HL-60 (cell line): ENCODE data around the gene CTDP1.

ENCODE experiments used
- DNase-seq, 2 experiments: peaks; one replicate each; pipeline ENCODE4 v3.0.0-alpha.2; 2010 to 2020; ENCODE audit warnings: low read depth in 1 of 2, low spot score in 1 of 2
- H3K27ac ChIP-seq: fragments of 250-450 bp; sonication (Bioruptor Pico); replicated peaks from 2 replicates; pipeline ENCODE4 v1.5.1; 2020; ENCODE audit warnings: mild to moderate bottlenecking, moderate library complexity
- H3K27me3 ChIP-seq: fragments of 250-450 bp; sonication (Bioruptor Pico); 2 replicates; pipeline ENCODE4 v1.5.1; 2021; ENCODE audit warnings: mild to moderate bottlenecking, moderate library complexity; ENCODE audit not compliant: insufficient read depth, poor library complexity, severe bottlenecking
- H3K4me3 ChIP-seq: replicated peaks from 2 replicates; pipeline ENCODE4 v1.5.1; 2011; ENCODE audit warnings: mild to moderate bottlenecking, control low read depth, low read length; ENCODE audit not compliant: insufficient read depth
- GABPA ChIP-seq: IDR thresholded peaks from 2 replicates; pipeline ENCODE4 v1.6.1; 2012; ENCODE audit warnings: low read depth
- POLR2AphosphoS5 ChIP-seq: IDR thresholded peaks from 2 replicates; pipeline ENCODE4 v1.6.1; 2012; ENCODE audit warnings: low read depth
- REST ChIP-seq: IDR thresholded peaks from 2 replicates; pipeline ENCODE4 v1.6.1; 2012; ENCODE audit warnings: low read depth; ENCODE audit not compliant: insufficient replicate concordance
- SPI1 ChIP-seq: IDR thresholded peaks from 2 replicates; pipeline ENCODE4 v1.6.1; 2012; ENCODE audit warnings: low read depth, mild to moderate bottlenecking, borderline replicate concordance
- TF ChIP-seq, protein P1 (sequence below): IDR thresholded peaks from one replicate; pipeline ENCODE4 v1.5.1; 2011; ENCODE audit warnings: low read length, control low read depth, inconsistent platforms; ENCODE audit not compliant: insufficient read depth

CTDP1 gene

DNA sequence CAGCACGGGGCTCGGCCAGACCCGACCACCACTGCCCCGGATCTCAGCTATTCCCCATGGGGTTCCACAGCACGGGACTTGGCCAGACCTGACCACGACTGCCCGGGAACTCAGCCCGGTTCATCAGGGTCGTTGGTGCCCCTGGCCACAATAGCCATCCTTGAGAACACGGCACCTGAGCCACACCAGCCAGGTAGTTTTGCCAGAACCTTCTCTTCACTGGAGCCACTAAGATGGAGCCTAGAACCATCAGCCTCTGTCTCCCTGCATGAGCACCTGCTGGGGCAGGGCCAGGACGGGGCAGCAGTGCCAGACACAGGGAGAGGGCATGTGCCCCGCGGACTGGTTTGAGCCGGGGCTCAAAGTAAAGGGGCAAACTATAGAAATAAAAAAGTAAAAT, 106.7 kb downstream of the CTDP1 start:
- H3K27ac ChIP-seq: no peak overlapping the region
- H3K4me3 ChIP-seq: no peak overlapping the region
- TF ChIP-seq, protein P1, sequence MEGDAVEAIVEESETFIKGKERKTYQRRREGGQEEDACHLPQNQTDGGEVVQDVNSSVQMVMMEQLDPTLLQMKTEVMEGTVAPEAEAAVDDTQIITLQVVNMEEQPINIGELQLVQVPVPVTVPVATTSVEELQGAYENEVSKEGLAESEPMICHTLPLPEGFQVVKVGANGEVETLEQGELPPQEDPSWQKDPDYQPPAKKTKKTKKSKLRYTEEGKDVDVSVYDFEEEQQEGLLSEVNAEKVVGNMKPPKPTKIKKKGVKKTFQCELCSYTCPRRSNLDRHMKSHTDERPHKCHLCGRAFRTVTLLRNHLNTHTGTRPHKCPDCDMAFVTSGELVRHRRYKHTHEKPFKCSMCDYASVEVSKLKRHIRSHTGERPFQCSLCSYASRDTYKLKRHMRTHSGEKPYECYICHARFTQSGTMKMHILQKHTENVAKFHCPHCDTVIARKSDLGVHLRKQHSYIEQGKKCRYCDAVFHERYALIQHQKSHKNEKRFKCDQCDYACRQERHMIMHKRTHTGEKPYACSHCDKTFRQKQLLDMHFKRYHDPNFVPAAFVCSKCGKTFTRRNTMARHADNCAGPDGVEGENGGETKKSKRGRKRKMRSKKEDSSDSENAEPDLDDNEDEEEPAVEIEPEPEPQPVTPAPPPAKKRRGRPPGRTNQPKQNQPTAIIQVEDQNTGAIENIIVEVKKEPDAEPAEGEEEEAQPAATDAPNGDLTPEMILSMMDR: no peak
- TF ChIP-seq GABPA: no peak
- no peaks in the 10 kb centered on the region for H3K27me3 ChIP-seq
- no peak for DNase-seq

- H3K27ac ChIP-seq: no peak overlapping the region
- H3K4me3 ChIP-seq: no peak overlapping the region
- no peak for DNase-seq
- TF ChIP-seq REST: no peak
- H3K27me3 ChIP-seq: no peaks in the 10 kb centered on the region
Measured at GRCh38 chr18:79786786-79787526, 107.4 kb downstream of the CTDP1 start.

DNA sequence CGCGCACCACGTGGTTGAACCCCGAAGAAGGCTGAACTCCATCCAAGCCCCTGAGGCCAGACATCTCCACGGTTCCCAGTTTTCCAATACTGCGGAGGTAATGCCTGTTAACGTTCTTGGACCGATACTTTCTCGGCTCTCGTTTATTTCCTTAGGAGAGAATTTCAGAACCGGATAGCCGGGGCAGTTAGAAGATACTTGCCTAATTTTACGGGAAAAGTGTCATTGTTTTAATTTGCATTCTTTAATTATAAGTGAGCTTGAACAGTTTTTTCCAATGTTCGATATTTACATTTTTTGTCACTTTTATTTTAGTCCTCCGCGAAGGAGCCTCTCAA, 107.9 kb downstream of the CTDP1 start:
- Histone ChIP-seq H3K27ac (no peak overlapping the region), H3K4me3 (no peak overlapping the region), H3K27me3 (no peaks in the 10 kb centered on the region)
- TF ChIP-seq GABPA (no peak), POLR2AphosphoS5 (no peak), SPI1 (no peak), REST (no peak)
- TF ChIP-seq, protein P1: no peak
- no peak for DNase-seq

- DNase-seq: no peak
- H3K27ac ChIP-seq: no peak overlapping the region
- H3K4me3 ChIP-seq: no peak overlapping the region
- H3K27me3 ChIP-seq: no peaks in the 10 kb centered on the region
- TF ChIP-seq SPI1 (no peak), POLR2AphosphoS5 (no peak), GABPA (no peak), REST (no peak)
- TF ChIP-seq, protein P1: no peak
Measured at GRCh38 chr18:79787865-79788733, 108.5 kb downstream of the CTDP1 start.
